H9 (cell line): ENCODE results near the gene HMCN1. TPM values are rescaled to one million over a fixed set of nuclear protein-coding genes. Genes with fewer than 3 reads are reported as not detected.

Experiments
- DNase-seq: peaks from one replicate; pipeline ENCODE4 v3.0.0-alpha.2; 2017
- H2AFZ ChIP-seq: one replicate; pipeline ENCODE4 v1.6.1; 2013; ENCODE audit warnings: mild to moderate bottlenecking, low read length, control low read depth, moderate library complexity
- H2AK5ac ChIP-seq: 2 replicates; pipeline ENCODE4 v1.6.1; 2013; ENCODE audit warnings: low read length, control low read depth, mixed read lengths; ENCODE audit not compliant: insufficient read length
- H2BK120ac ChIP-seq: one replicate; pipeline ENCODE4 v1.6.1; 2013; ENCODE audit warnings: low read depth, mild to moderate bottlenecking, low read length, control low read depth, inconsistent platforms; ENCODE audit not compliant: poor library complexity, severe bottlenecking
- H2BK12ac ChIP-seq: 2 replicates; pipeline ENCODE4 v1.6.1; 2013; ENCODE audit warnings: low read length, control low read depth, mixed read lengths, low read depth; ENCODE audit not compliant: insufficient read length
- H2BK15ac ChIP-seq: 2 replicates; pipeline ENCODE4 v1.6.1; 2013; ENCODE audit warnings: low read depth, low read length, control low read depth
- H2BK20ac ChIP-seq: one replicate; pipeline ENCODE4 v1.6.1; 2013; ENCODE audit warnings: low read depth, mild to moderate bottlenecking, low read length, control low read depth, inconsistent platforms; ENCODE audit not compliant: poor library complexity, severe bottlenecking
- H2BK5ac ChIP-seq: 2 replicates; pipeline ENCODE4 v1.6.1; 2013; ENCODE audit warnings: low read length, control low read depth, mixed read lengths; ENCODE audit not compliant: insufficient read length
- H3K14ac ChIP-seq: 2 replicates; pipeline ENCODE4 v1.6.1; 2013; ENCODE audit warnings: low read length, control low read depth; ENCODE audit not compliant: insufficient read depth
- H3K18ac ChIP-seq: 2 replicates; pipeline ENCODE4 v1.6.1; 2013; ENCODE audit warnings: low read depth, mild to moderate bottlenecking, mixed read lengths, low read length, control low read depth; ENCODE audit not compliant: insufficient read length
- H3K23ac ChIP-seq: 2 replicates; pipeline ENCODE4 v1.6.1; 2013; ENCODE audit warnings: low read length, control low read depth, mixed read lengths, low read depth; ENCODE audit not compliant: insufficient read length
- H3K23me2 ChIP-seq: 2 replicates; pipeline ENCODE4 v1.6.1; 2013; ENCODE audit warnings: low read depth, mild to moderate bottlenecking, mixed read lengths, low read length, control low read depth; ENCODE audit not compliant: insufficient read length, poor library complexity, severe bottlenecking
- H3K27ac ChIP-seq: 2 replicates; pipeline ENCODE4 v1.5.1; 2013; ENCODE audit warnings: low read length, control low read depth, mixed read lengths, low read depth; ENCODE audit not compliant: insufficient read length
- H3K27me3 ChIP-seq: 2 replicates; pipeline ENCODE4 v1.6.1; 2013; ENCODE audit warnings: low read length, control low read depth, inconsistent platforms; ENCODE audit not compliant: insufficient read depth
- H3K4ac ChIP-seq: 2 replicates; pipeline ENCODE4 v1.6.1; 2013; ENCODE audit warnings: low read depth, mild to moderate bottlenecking, control low read depth, inconsistent platforms, low read length, moderate library complexity
- H3K4me1 ChIP-seq: 2 replicates; pipeline ENCODE4 v1.6.1; 2013; ENCODE audit warnings: low read length, control low read depth, inconsistent platforms; ENCODE audit not compliant: insufficient read depth
- H3K4me2 ChIP-seq: 2 replicates; pipeline ENCODE4 v1.6.1; 2013; ENCODE audit warnings: low read length, control low read depth, mixed read lengths; ENCODE audit not compliant: insufficient read length, insufficient read depth
- H3K56ac ChIP-seq: 2 replicates; pipeline ENCODE4 v1.6.1; 2013; ENCODE audit warnings: low read depth, mild to moderate bottlenecking, mixed read lengths, low read length, control low read depth; ENCODE audit not compliant: insufficient read length
- H3K79me1 ChIP-seq: 2 replicates; pipeline ENCODE4 v1.6.1; 2013; ENCODE audit warnings: low read depth, mild to moderate bottlenecking, moderate library complexity, low read length, control low read depth, inconsistent platforms; ENCODE audit not compliant: insufficient read depth, poor library complexity, severe bottlenecking
- H3K79me2 ChIP-seq: 2 replicates; pipeline ENCODE4 v1.6.1; 2013; ENCODE audit warnings: low read length, control low read depth, inconsistent platforms; ENCODE audit not compliant: insufficient read depth
- H3K9ac ChIP-seq: 2 replicates; pipeline ENCODE4 v1.6.1; 2013; ENCODE audit warnings: low read length, control low read depth, mixed read lengths; ENCODE audit not compliant: insufficient read length; ENCODE audit errors: extremely low read depth
- H3K9me3 ChIP-seq: one replicate; pipeline ENCODE4 v1.6.1; 2013; ENCODE audit warnings: low read depth, low read length, inconsistent platforms; ENCODE audit not compliant: control insufficient read depth
- H3T11ph ChIP-seq: one replicate; pipeline ENCODE4 v1.6.1; 2013; ENCODE audit warnings: mild to moderate bottlenecking, low read length, control low read depth, inconsistent platforms
- H4K20me1 ChIP-seq: one replicate; pipeline ENCODE4 v1.6.1; 2013; ENCODE audit not compliant: control insufficient read depth, insufficient read length, insufficient read depth
- H4K5ac ChIP-seq: 2 replicates; pipeline ENCODE4 v1.6.1; 2013; ENCODE audit warnings: low read depth, mild to moderate bottlenecking, mixed read lengths, low read length, control low read depth; ENCODE audit not compliant: insufficient read length
- H4K8ac ChIP-seq: replicated peaks from 2 replicates; pipeline ENCODE4 v1.6.1; 2013; ENCODE audit warnings: low read length, control low read depth, mixed read lengths, low read depth; ENCODE audit not compliant: insufficient read length
- H4K91ac ChIP-seq: 2 replicates; pipeline ENCODE4 v1.6.1; 2013; ENCODE audit warnings: low read depth, mild to moderate bottlenecking, moderate library complexity, mixed read lengths, low read length, control low read depth; ENCODE audit not compliant: insufficient read length
- H3K27ac Mint-ChIP-seq, 3 experiments: 2 replicates in 2 of 3; 3 replicates in 1 of 3; pipeline ENCODE4 v1.8.0; 2020 to 2021; ENCODE audit warnings: mixed read lengths in 3 of 3, mild to moderate bottlenecking in 1 of 3, moderate library complexity in 1 of 3
- H3K27me3 Mint-ChIP-seq: 2 replicates; pipeline ENCODE4 v1.8.0; 2021; ENCODE audit warnings: low read depth, mild to moderate bottlenecking, moderate library complexity, mixed read lengths
- H3K36me3 Mint-ChIP-seq, 3 experiments: 2 replicates in 2 of 3; 3 replicates in 1 of 3; pipeline ENCODE4 v1.8.0; 2020 to 2021; ENCODE audit warnings: low read depth in 3 of 3, mixed read lengths in 3 of 3; ENCODE audit not compliant: insufficient read depth in 1 of 3
- H3K4me1 Mint-ChIP-seq, 2 experiments: 2 replicates each; pipeline ENCODE4 v1.8.0; 2020; ENCODE audit warnings: mixed read lengths in 2 of 2
- H3K4me3 Mint-ChIP-seq, 2 experiments: 2 replicates in 1 of 2; 3 replicates in 1 of 2; pipeline ENCODE4 v1.8.0; 2020 to 2021; ENCODE audit warnings: mild to moderate bottlenecking in 2 of 2, mixed read lengths in 2 of 2, moderate library complexity in 1 of 2
- H3K9me3 Mint-ChIP-seq, 2 experiments: 2 replicates in 1 of 2; 3 replicates in 1 of 2; pipeline ENCODE4 v1.8.0; 2020; ENCODE audit warnings: mild to moderate bottlenecking in 2 of 2, mixed read lengths in 2 of 2, moderate library complexity in 1 of 2
- total RNA-seq: library from RNA; stranded (reverse); gene quantifications from 2 replicates; pipeline ENCODE4 v1.2.1, GENCODE V29; 2021
- TF ChIP-seq, protein P1 (sequence below): fragments of 200-600 bp; sonication (generic); conservative IDR thresholded peaks from 3 replicates; pipeline ENCODE4 v1.8.0; 2021; ENCODE audit warnings: antibody characterized with exemption, mild to moderate bottlenecking

HMCN1 gene
- total RNA-seq, 1 experiment from 2014 or later: 3.3 TPM

DNA sequence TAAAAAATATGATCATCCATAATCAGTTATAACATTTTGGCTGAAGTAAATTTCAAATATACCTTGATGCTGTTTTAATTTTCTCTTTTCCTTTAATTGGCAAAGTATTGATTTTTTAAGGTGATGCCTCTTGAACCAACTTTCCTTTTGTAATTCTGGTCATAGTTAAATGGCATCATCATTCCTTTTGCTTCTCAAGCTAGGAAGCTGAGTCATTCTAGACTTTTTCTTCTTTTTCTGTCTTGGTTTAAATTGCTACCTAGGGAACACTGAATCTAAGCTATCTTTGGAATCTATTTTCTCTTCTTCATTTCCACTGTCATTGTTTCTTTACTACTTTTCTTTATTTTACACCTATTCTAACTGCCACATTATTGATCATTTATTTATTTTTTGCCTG, 162.7 kb downstream of the HMCN1 start:
- Histone ChIP-seq H4K5ac (no peak overlapping the region), H2BK15ac (no peak overlapping the region), H3K9ac (no peak overlapping the region), H2BK120ac (no peak overlapping the region), H2BK20ac (no peak overlapping the region), H2BK5ac (no peak overlapping the region), H3K23ac (no peak overlapping the region), H3K18ac (no peak overlapping the region), H4K91ac (no peak overlapping the region), H3T11ph (no peak overlapping the region), H4K8ac (no peak overlapping the region), H2AK5ac (no peak overlapping the region), H3K79me1 (no peaks in the 10 kb centered on the region), H3K14ac (no peak overlapping the region), H3K4me2 (no peak overlapping the region), H2BK12ac (no peak overlapping the region), H3K4me1 (no peaks in the 10 kb centered on the region; the same call in 1 of the 2 replicates), H3K23me2 (no peaks in the 10 kb centered on the region), H3K56ac (no peak overlapping the region), H3K27me3 (no peaks in the 10 kb centered on the region), H3K79me2 (no peaks in the 10 kb centered on the region), H2AFZ (no peak overlapping the region), H4K20me1 (no peaks in the 10 kb centered on the region), H3K9me3 (no peaks in the 10 kb centered on the region), H3K27ac (no peak overlapping the region), H3K4ac (no peak overlapping the region)
- Mint-ChIP-seq H3K9me3 (peaks cover 1 to 3% of the 10 kb centered on the region in 2 experiments; a peak in 3 of 5 replicates), H3K36me3 (peaks cover 2 to 10% (median 4%) of the 10 kb centered on the region in 3 experiments; a peak in 5 of 7 replicates), H3K27me3 (no peaks in the 10 kb centered on the region), H3K27ac (peak overlapping the region in 1 of 3 experiments; percentile 45; a peak in 2 of 7 replicates), H3K4me1 (peaks cover 4 to 15% of the 10 kb centered on the region in 2 experiments), H3K4me3 (no peak overlapping the region)
- no peak for DNase-seq
- TF ChIP-seq, protein P1, sequence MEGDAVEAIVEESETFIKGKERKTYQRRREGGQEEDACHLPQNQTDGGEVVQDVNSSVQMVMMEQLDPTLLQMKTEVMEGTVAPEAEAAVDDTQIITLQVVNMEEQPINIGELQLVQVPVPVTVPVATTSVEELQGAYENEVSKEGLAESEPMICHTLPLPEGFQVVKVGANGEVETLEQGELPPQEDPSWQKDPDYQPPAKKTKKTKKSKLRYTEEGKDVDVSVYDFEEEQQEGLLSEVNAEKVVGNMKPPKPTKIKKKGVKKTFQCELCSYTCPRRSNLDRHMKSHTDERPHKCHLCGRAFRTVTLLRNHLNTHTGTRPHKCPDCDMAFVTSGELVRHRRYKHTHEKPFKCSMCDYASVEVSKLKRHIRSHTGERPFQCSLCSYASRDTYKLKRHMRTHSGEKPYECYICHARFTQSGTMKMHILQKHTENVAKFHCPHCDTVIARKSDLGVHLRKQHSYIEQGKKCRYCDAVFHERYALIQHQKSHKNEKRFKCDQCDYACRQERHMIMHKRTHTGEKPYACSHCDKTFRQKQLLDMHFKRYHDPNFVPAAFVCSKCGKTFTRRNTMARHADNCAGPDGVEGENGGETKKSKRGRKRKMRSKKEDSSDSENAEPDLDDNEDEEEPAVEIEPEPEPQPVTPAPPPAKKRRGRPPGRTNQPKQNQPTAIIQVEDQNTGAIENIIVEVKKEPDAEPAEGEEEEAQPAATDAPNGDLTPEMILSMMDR: no peak
